Activated CD4-positive, alpha-beta T cell treated with anti-CD3 and anti-CD28 coated beads for 36 hours (primary cell): ENCODE data around the gene SMAP2. TPM values are rescaled to one million over a fixed set of nuclear protein-coding genes. Genes with fewer than 3 reads are reported as not detected.

Experiments used
- ATAC-seq: fragments of 200-7000 bp; cut with Tn5 transposase; one replicate; pipeline ENCODE4 v1.10.0; 2021; ENCODE audit warnings: mild to moderate bottlenecking, moderate library complexity
- CTCF ChIA-PET: fragments of 350-600 bp; sonication (Branson Sonifier 250); formaldehyde crosslinking; loops from one replicate; lab custom pipeline; 2021; ENCODE audit warnings: antibody characterized with exemption; lab: Charles Lee
- POLR2A ChIA-PET: fragments of 350-600 bp; sonication (Branson Sonifier 250); formaldehyde crosslinking; loops from one replicate; lab custom pipeline; 2021; ENCODE audit warnings: antibody characterized with exemption, inconsistent platforms; lab: Charles Lee
- DNase-seq: peaks from one replicate; pipeline ENCODE4 v3.0.0-alpha.2; 2020
- H3K27ac Mint-ChIP-seq: one replicate; pipeline ENCODE4 v1.8.0; 2021; ENCODE audit warnings: mixed read lengths
- H3K27me3 Mint-ChIP-seq: one replicate; pipeline ENCODE4 v1.8.0; 2021; ENCODE audit warnings: mixed read lengths
- H3K36me3 Mint-ChIP-seq: one replicate; pipeline ENCODE4 v1.8.0; 2021; ENCODE audit warnings: low read depth, mixed read lengths
- H3K4me1 Mint-ChIP-seq: one replicate; pipeline ENCODE4 v1.8.0; 2021; ENCODE audit warnings: mixed read lengths
- H3K4me3 Mint-ChIP-seq: one replicate; pipeline ENCODE4 v1.8.0; 2021; ENCODE audit warnings: mild to moderate bottlenecking, moderate library complexity, mixed read lengths
- H3K9me3 Mint-ChIP-seq: one replicate; pipeline ENCODE4 v1.8.0; 2021; ENCODE audit warnings: low read depth, mixed read lengths
- intact Hi-C, 2 experiments: fragments of 100-400 bp; cut with DNase I in 1 of 2; cut with micrococcal nuclease in 1 of 2; formaldehyde crosslinking; loops; one replicate each; pipeline versions ENCODE4 v1.14.2 to v1.15.1; 2022 to 2024; cut with DNase I, micrococcal nuclease
- total RNA-seq, 2 experiments: library from RNA; stranded (reverse); gene quantifications; one replicate each; pipeline ENCODE4 v1.2.3, GENCODE V29; 2021

The SMAP2 gene
- total RNA-seq, 2 experiments from 2014 or later = 241 to 258 TPM

DNA sequence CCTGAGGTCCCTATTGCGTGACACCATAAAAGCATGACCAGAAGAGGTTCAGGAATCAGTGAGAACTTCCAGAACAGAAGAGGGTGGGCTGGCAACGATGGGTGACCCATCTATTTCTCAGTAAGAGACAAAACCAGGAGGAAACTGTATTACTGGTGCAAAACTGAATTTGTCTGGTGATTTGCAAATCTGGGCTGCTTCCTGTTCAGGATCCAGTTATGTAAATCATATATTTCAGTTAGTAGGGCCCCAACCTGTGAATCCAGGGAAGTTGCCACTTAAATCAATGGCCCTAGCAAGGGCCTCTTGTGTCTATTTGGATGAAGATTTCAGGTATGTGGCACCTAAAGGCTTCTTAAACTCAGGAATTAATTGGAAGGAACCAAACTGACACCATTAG, 23.1 kb upstream of the SMAP2 start:
- intact Hi-C loops = no loop called here
- DNase-seq (no peak), ATAC-seq (no peak)
- ChIA-PET POLR2A (no interaction called here), CTCF (interaction anchor here (4.9 kb wide), 1 partner anchor 13 kb away, joined by 38 read pairs; no protein-coding TSS in a partner anchor)
- Mint-ChIP-seq H3K4me1 (peaks cover under 1% of the 10 kb centered on the region), H3K4me3 (no peak overlapping the region), H3K36me3 (no peaks in the 10 kb centered on the region), H3K9me3 (no peaks in the 10 kb centered on the region), H3K27ac (no peak overlapping the region), H3K27me3 (no peaks in the 10 kb centered on the region)

DNA sequence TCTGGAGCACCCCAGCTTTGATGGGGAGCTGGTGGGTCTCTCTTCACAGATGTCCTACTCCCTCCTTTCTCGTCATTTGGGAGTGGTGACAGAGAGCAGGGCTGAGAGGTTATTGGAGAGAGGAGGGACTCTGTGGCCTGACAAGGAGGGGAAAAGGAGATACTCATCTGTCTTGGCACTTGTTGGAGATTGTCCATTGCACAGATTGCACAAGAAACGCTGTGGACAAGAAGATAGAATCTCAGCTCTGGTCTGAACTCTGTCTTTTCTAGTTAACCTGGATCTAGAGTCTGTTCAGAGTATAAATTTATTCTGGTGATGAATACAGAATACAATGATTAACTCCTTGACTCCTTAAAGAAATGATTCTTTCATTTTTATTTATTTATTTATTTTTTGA, 22.4 kb upstream of the SMAP2 start:
- CTCF ChIA-PET = interaction anchor here (1.8 to 2.4 kb wide), 2 partner anchors 10 to 12 kb away, joined by 4 to 10 read pairs; no protein-coding TSS in a partner anchor
- Mint-ChIP-seq H3K4me3 (no peak overlapping the region), H3K9me3 (no peaks in the 10 kb centered on the region), H3K27ac (no peak overlapping the region), H3K4me1 (no peaks in the 10 kb centered on the region), H3K27me3 (no peaks in the 10 kb centered on the region), H3K36me3 (no peaks in the 10 kb centered on the region)
- no peak for ATAC-seq
- intact Hi-C loops = no loop called here
- DNase-seq = no peak
- POLR2A ChIA-PET = no interaction called here

GRCh38 chr1:40352126-40352525, 21.4 kb upstream of the SMAP2 start:
- DNase-seq = no peak
- no peak overlapping the region for H3K4me3 Mint-ChIP-seq
- ChIA-PET POLR2A (no interaction called here), CTCF (interaction anchor here (0.9 to 2.4 kb wide), 5 partner anchors 11 to 210 kb away, joined by 3 to 10 read pairs (median 4); no protein-coding TSS in a partner anchor)
- no peak overlapping the region for H3K27ac Mint-ChIP-seq
- no peak for ATAC-seq
- H3K27me3 Mint-ChIP-seq = no peaks in the 10 kb centered on the region
- H3K9me3 Mint-ChIP-seq = no peaks in the 10 kb centered on the region
- intact Hi-C loops = no loop called here
- no peaks in the 10 kb centered on the region for H3K36me3 Mint-ChIP-seq
- H3K4me1 Mint-ChIP-seq = no peaks in the 10 kb centered on the region

GRCh38 chr1:40353082-40353481, 20.4 kb upstream of the SMAP2 start:
- CTCF ChIA-PET = interaction anchor here (1.0 to 2.4 kb wide), 3 partner anchors 12 to 211 kb away, joined by 3 to 10 read pairs (median 4); no protein-coding TSS in a partner anchor
- peaks cover 1% of the 10 kb centered on the region for H3K9me3 Mint-ChIP-seq
- POLR2A ChIA-PET = no interaction called here
- no peak overlapping the region for H3K27ac Mint-ChIP-seq
- intact Hi-C loops = no loop called here
- peaks cover 1% of the 10 kb centered on the region for H3K36me3 Mint-ChIP-seq
- no peaks in the 10 kb centered on the region for H3K27me3 Mint-ChIP-seq
- ATAC-seq (no peak), DNase-seq (no peak)
- no peaks in the 10 kb centered on the region for H3K4me1 Mint-ChIP-seq
- no peak overlapping the region for H3K4me3 Mint-ChIP-seq

DNA sequence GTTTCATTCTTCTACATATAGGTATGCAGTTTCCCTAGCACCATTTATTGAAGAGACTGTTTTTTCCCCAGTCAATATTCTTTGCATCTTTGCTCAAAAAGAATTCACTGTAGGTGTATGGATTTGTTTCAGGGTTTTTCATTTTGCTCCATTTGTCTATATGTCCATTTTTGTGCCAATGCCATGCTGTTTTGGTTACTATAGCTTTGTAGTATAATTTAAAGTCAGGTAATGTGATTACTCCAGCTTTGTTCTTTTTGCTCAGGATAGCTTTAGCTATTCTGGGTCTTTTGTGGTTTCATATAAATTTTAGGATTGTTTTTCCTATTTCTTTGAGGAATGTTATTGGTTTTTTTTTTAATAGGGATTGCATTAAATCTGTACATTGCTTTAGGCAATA, 15.9 kb upstream of the SMAP2 start:
- Mint-ChIP-seq H3K4me3 (no peak overlapping the region), H3K4me1 (no peaks in the 10 kb centered on the region), H3K27me3 (no peaks in the 10 kb centered on the region), H3K27ac (no peak overlapping the region), H3K36me3 (peaks cover 2% of the 10 kb centered on the region), H3K9me3 (peaks cover 11% of the 10 kb centered on the region)
- ATAC-seq (no peak), DNase-seq (no peak)
- POLR2A ChIA-PET = interaction anchor here (1.7 kb wide), 1 partner anchor 16 kb away, joined by 4 read pairs; the partner anchor contains the start of gene SMAP2
- intact Hi-C loops = no loop called here
- CTCF ChIA-PET = interaction anchor here (0.6 to 2.0 kb wide), 4 partner anchors 15 to 43 kb away, joined by 3 to 8 read pairs (median 3); no protein-coding TSS in a partner anchor

GRCh38 chr1:40360631-40361030, 12.9 kb upstream of the SMAP2 start:
- POLR2A ChIA-PET = no interaction called here
- CTCF ChIA-PET = no interaction called here
- no peaks in the 10 kb centered on the region for H3K27me3 Mint-ChIP-seq
- H3K4me3 Mint-ChIP-seq = no peak overlapping the region
- H3K36me3 Mint-ChIP-seq = peaks cover 2% of the 10 kb centered on the region
- DNase-seq (no peak), ATAC-seq (no peak)
- no peak overlapping the region for H3K27ac Mint-ChIP-seq
- intact Hi-C loops = no loop called here
- peaks cover 12% of the 10 kb centered on the region for H3K4me1 Mint-ChIP-seq
- peaks cover 11% of the 10 kb centered on the region for H3K9me3 Mint-ChIP-seq

DNA sequence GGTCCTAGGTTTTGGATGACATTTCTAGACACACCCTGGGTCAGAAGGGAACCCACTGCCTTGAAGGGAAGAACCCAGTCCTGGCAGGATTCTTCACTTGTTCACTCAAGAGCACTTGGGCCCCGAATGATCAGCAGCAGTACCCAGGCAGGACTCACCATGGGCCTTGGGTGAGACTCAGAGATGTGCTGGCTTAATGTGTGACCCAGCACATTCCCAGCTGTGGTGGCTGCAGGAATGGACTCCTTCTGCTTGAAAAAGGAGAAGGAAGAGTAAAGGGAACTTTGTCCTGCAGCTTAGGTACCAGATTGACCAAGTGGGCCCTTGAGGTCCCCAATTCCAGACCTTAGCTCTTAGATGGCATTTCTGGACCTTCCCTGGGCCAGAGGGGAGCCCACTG, 12.3 kb upstream of the SMAP2 start:
- Mint-ChIP-seq H3K4me1 (peaks cover 12% of the 10 kb centered on the region), H3K9me3 (peaks cover 11% of the 10 kb centered on the region), H3K27me3 (no peaks in the 10 kb centered on the region), H3K36me3 (peaks cover 2% of the 10 kb centered on the region), H3K27ac (no peak overlapping the region), H3K4me3 (no peak overlapping the region)
- ChIA-PET CTCF (no interaction called here), POLR2A (no interaction called here)
- ATAC-seq (no peak), DNase-seq (no peak)
- intact Hi-C loops = no loop called here

- DNase-seq = no peak
- H3K27me3 Mint-ChIP-seq = no peaks in the 10 kb centered on the region
- intact Hi-C loops = no loop called here
- peaks cover 2% of the 10 kb centered on the region for H3K36me3 Mint-ChIP-seq
- peaks cover 12% of the 10 kb centered on the region for H3K4me1 Mint-ChIP-seq
- POLR2A ChIA-PET = no interaction called here
- no peak overlapping the region for H3K27ac Mint-ChIP-seq
- no peak for ATAC-seq
- H3K4me3 Mint-ChIP-seq = no peak overlapping the region
- H3K9me3 Mint-ChIP-seq = peaks cover 11% of the 10 kb centered on the region
- CTCF ChIA-PET = no interaction called here
These were observed 11.9 kb upstream of the SMAP2 start for GRCh38 chr1:40361637-40362036.

DNA sequence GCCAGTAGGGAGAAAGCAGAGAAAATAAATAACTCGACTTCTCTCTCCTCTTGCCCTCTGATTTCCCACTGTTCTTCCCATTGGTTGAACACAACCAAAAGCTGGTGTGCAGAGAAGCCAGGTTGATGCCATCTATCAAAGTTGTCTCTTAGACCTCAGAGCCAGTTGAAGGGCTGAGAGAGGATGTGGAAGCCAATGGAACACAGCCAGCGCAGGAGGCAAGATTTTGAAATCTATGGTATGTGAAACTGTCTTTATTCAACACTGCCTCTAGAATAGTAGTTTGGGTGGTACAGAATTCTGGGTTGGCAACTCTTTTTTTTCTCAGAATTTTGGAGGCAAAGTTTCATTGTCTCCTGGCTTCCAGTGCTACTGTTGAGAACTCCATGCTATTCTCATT, 11.3 kb upstream of the SMAP2 start:
- Mint-ChIP-seq H3K4me3 (no peak overlapping the region), H3K36me3 (peaks cover 2% of the 10 kb centered on the region), H3K27ac (no peak overlapping the region), H3K9me3 (peaks cover 11% of the 10 kb centered on the region), H3K27me3 (no peaks in the 10 kb centered on the region), H3K4me1 (peaks cover 12% of the 10 kb centered on the region)
- DNase-seq (no peak), ATAC-seq (no peak)
- intact Hi-C loops = no loop called here
- CTCF ChIA-PET = interaction anchor here (0.7 kb wide), 1 partner anchor 19 kb away, joined by 3 read pairs; no protein-coding TSS in a partner anchor
- POLR2A ChIA-PET = no interaction called here

DNA sequence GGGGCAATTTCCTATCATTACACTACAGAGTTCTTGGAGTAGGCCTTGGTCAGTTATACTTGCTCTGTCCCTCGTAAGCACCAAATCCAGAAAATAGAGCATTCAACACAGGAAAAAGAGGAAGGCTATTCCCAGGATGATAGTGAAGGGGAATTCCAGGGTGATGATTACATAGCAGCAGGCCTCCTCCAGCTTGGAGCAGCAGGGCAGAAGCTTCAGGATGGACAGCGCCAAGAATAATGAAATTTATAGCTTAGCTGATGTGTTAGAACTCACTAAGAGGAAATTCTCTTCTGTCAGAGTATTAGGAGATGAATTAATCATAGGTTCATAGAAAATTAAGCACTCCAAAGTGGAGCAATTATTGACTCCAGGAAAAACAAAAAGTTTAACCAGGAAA, 10.8 kb upstream of the SMAP2 start:
- Mint-ChIP-seq H3K9me3 (peaks cover 11% of the 10 kb centered on the region), H3K36me3 (peaks cover 2% of the 10 kb centered on the region), H3K4me3 (no peak overlapping the region), H3K27me3 (no peaks in the 10 kb centered on the region), H3K4me1 (peaks cover 12% of the 10 kb centered on the region), H3K27ac (no peak overlapping the region)
- intact Hi-C loops = no loop called here
- DNase-seq (no peak), ATAC-seq (no peak)
- POLR2A ChIA-PET = no interaction called here
- CTCF ChIA-PET = interaction anchor here (0.7 to 1.3 kb wide), 2 partner anchors 20 to 278 kb away, joined by 3 to 5 read pairs; no protein-coding TSS in a partner anchor

- H3K36me3 Mint-ChIP-seq = no peaks in the 10 kb centered on the region
- peak; percentile 99 for ATAC-seq
- no peak overlapping the region for H3K4me3 Mint-ChIP-seq
- ChIA-PET CTCF (interaction anchor here (0.5 to 2.2 kb wide), 14 partner anchors 8 to 1147 kb away, joined by 3 to 14 read pairs (median 4); partner anchors contain the start of gene SMAP2), POLR2A (interaction anchor here (0.6 to 2.1 kb wide), 9 partner anchors 9 to 621 kb away, joined by 3 to 19 read pairs (median 3); partner anchors contain the start of genes COL9A2 and SMAP2)
- no peak overlapping the region for H3K27ac Mint-ChIP-seq
- peaks cover 12% of the 10 kb centered on the region for H3K4me1 Mint-ChIP-seq
- H3K9me3 Mint-ChIP-seq = peaks cover 6% of the 10 kb centered on the region
- H3K27me3 Mint-ChIP-seq = no peaks in the 10 kb centered on the region
- intact Hi-C loops = no loop called here
- peak; percentile 69 for DNase-seq
These were observed 9.8 kb upstream of the SMAP2 start for GRCh38 chr1:40363721-40364120.

GRCh38 chr1:40371707-40372258, 1.7 kb upstream of the SMAP2 start:
- ChIA-PET CTCF (interaction anchor here (0.6 to 2.4 kb wide), 10 partner anchors 8 to 219 kb away, joined by 3 to 17 read pairs (median 3); no protein-coding TSS in a partner anchor), POLR2A (interaction anchor here (0.6 kb wide), 1 partner anchor 23 kb away, joined by 4 read pairs; no protein-coding TSS in a partner anchor)
- H3K36me3 Mint-ChIP-seq = peaks cover 22% of the 10 kb centered on the region
- H3K9me3 Mint-ChIP-seq = no peaks in the 10 kb centered on the region
- intact Hi-C loops = loop anchor here (5.0 kb wide), 3 partner anchors 36 to 329 kb away; partner anchors contain the start of genes CAP1 (in 1 of the 2) and ZMPSTE24 (in 1 of the 2)
- peaks cover 28% of the 10 kb centered on the region for H3K4me1 Mint-ChIP-seq
- ATAC-seq (no peak), DNase-seq (no peak)
- no peak overlapping the region for H3K27ac Mint-ChIP-seq
- no peak overlapping the region for H3K4me3 Mint-ChIP-seq
- no peaks in the 10 kb centered on the region for H3K27me3 Mint-ChIP-seq
